ENCODE data around the gene ST7.

DNA sequence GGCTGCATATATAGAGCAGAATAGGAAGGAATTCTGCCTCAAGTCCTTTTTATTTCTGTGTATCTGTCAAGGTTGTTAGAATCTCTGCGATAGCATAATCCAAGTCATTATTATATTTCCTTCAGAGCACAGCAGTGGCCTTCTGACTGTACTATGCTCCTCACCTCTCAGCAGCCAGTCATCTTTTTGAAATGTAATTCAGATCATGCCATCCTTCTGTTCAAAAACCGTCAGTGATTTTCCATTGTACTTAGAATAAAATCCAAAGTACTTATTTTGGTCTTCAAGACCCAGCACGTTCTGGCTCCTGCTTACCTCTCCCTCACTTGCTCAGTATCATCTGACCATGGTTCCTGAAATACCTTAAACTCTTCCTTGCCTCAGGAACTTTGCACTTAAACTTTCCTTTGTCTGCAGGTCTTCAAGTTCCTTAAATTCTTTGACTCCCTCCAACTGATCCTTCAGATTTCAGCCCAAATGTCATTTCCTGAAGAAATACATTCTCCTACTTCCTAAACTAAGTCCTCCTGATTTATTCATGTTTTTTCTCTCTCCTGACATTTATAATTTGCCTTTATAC is 112.4 kb downstream of the ST7 start:
- TF ChIP-seq, protein P1, sequence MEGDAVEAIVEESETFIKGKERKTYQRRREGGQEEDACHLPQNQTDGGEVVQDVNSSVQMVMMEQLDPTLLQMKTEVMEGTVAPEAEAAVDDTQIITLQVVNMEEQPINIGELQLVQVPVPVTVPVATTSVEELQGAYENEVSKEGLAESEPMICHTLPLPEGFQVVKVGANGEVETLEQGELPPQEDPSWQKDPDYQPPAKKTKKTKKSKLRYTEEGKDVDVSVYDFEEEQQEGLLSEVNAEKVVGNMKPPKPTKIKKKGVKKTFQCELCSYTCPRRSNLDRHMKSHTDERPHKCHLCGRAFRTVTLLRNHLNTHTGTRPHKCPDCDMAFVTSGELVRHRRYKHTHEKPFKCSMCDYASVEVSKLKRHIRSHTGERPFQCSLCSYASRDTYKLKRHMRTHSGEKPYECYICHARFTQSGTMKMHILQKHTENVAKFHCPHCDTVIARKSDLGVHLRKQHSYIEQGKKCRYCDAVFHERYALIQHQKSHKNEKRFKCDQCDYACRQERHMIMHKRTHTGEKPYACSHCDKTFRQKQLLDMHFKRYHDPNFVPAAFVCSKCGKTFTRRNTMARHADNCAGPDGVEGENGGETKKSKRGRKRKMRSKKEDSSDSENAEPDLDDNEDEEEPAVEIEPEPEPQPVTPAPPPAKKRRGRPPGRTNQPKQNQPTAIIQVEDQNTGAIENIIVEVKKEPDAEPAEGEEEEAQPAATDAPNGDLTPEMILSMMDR (IDR thresholded peaks at IDR 0.05): no peak
- TF ChIP-seq EP300 (IDR thresholded peaks at IDR 0.05): no peak
- TF ChIP-seq POLR2A (IDR thresholded peaks at IDR 0.05): no peak

All from tibial nerve (tissue), 4 donors.